ENCODE data around the gene TSPAN6. TPM values are rescaled to one million over a fixed set of nuclear protein-coding genes. Genes with fewer than 3 reads are reported as not detected.
A peak's percentile ranks its signal among the peaks of the same experiment; 100 is the strongest.

Gene TSPAN6
- total RNA-seq, 1 donor from 2014 or later: 49.7 TPM

DNA sequence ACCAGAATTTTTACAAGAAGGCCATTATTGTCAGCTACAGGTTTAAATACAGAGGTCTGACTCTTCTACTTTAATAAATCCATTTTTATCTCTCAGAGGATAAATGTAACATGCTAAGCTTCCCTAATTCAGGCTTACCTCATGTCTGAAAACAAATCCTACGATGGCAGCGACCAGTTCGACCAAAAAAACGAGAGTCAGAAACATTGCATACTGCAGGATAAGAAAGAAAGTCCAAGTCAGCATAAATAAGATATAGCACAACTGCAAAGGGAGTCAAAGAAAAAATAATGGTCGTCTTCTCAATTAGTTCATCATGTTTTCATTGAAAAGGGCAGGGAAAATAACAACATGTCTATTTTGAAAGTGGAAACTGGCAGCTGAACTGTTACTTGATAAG, 1.6 kb downstream of the TSPAN6 start:
- FAIRE-seq: peak; percentile 54
- TF ChIP-seq EZH2 (IDR thresholded peaks at IDR 0.05; ENCODE audit: insufficient read depth, low read length): no peak

GRCh38 chrX:100625985-100626491, 10.6 kb downstream of the TSPAN6 start:
- Histone ChIP-seq H3K9me3 (ENCODE audit: insufficient read depth, low read depth, low read length) (no peaks in the 10 kb centered on the region), H3K27me3 (ENCODE audit: insufficient read depth, low read length) (no peaks in the 10 kb centered on the region), H3K9ac (ENCODE audit: low read length) (no peak overlapping the region), H3K4me1 (ENCODE audit: insufficient read depth, low read length) (no peaks in the 10 kb centered on the region), H4K20me1 (ENCODE audit: insufficient read depth, low read length) (no peaks in the 10 kb centered on the region), H3K79me2 (ENCODE audit: insufficient read depth, low read length) (no peaks in the 10 kb centered on the region), H3K4me2 (ENCODE audit: low read length) (no peak overlapping the region), H3K27ac (ENCODE audit: low read depth, low read length) (no peak overlapping the region), H3K36me3 (ENCODE audit: insufficient read depth, low read length) (no peaks in the 10 kb centered on the region), H2AFZ (ENCODE audit: low read depth, low read length) (no peak overlapping the region), H3K4me3 (ENCODE audit: insufficient read depth, low read depth, low read length) (no peak overlapping the region)
- peak; percentile 96 for FAIRE-seq
- H3K9me3 Mint-ChIP-seq (ENCODE audit: unreplicated experiment): peaks cover 1% of the 10 kb centered on the region
- no peaks in the 10 kb centered on the region for H3K27me3 Mint-ChIP-seq (ENCODE audit: low read depth, unreplicated experiment)
- H3K27ac Mint-ChIP-seq (ENCODE audit: unreplicated experiment): no peak overlapping the region
- TF ChIP-seq, protein P1, sequence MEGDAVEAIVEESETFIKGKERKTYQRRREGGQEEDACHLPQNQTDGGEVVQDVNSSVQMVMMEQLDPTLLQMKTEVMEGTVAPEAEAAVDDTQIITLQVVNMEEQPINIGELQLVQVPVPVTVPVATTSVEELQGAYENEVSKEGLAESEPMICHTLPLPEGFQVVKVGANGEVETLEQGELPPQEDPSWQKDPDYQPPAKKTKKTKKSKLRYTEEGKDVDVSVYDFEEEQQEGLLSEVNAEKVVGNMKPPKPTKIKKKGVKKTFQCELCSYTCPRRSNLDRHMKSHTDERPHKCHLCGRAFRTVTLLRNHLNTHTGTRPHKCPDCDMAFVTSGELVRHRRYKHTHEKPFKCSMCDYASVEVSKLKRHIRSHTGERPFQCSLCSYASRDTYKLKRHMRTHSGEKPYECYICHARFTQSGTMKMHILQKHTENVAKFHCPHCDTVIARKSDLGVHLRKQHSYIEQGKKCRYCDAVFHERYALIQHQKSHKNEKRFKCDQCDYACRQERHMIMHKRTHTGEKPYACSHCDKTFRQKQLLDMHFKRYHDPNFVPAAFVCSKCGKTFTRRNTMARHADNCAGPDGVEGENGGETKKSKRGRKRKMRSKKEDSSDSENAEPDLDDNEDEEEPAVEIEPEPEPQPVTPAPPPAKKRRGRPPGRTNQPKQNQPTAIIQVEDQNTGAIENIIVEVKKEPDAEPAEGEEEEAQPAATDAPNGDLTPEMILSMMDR (IDR thresholded peaks at IDR 0.05; ENCODE audit: insufficient read depth, low read depth, low read length): no peak
- no peak for TF ChIP-seq EZH2 (IDR thresholded peaks at IDR 0.05; ENCODE audit: insufficient read depth, low read length)
- peaks cover 6% of the 10 kb centered on the region for H3K4me1 Mint-ChIP-seq (ENCODE audit: low read depth, unreplicated experiment)
- no peak overlapping the region for H3K4me3 Mint-ChIP-seq (ENCODE audit: unreplicated experiment)
- peak; percentile 39 for DNase-seq (ENCODE audit: low read depth)
- H3K36me3 Mint-ChIP-seq (ENCODE audit: low read depth, unreplicated experiment): no peaks in the 10 kb centered on the region

More for the DNA sequence above, 1.6 kb downstream of the TSPAN6 start:
- H3K36me3 Mint-ChIP-seq (ENCODE audit: low read depth, unreplicated experiment): no peaks in the 10 kb centered on the region
- peaks cover 1% of the 10 kb centered on the region for H3K4me1 Mint-ChIP-seq (ENCODE audit: low read depth, unreplicated experiment)
- Histone ChIP-seq H3K4me3 (ENCODE audit: insufficient read depth, low read depth, low read length) (no peak overlapping the region), H3K27me3 (ENCODE audit: insufficient read depth, low read length) (no peaks in the 10 kb centered on the region), H4K20me1 (ENCODE audit: insufficient read depth, low read length) (no peaks in the 10 kb centered on the region), H3K9me3 (ENCODE audit: insufficient read depth, low read depth, low read length) (no peaks in the 10 kb centered on the region), H2AFZ (ENCODE audit: low read depth, low read length) (no peak overlapping the region), H3K9ac (ENCODE audit: low read length) (peak overlapping the region; percentile 93), H3K4me2 (ENCODE audit: low read length) (peak overlapping the region; percentile 94), H3K79me2 (ENCODE audit: insufficient read depth, low read length) (peaks cover 4% of the 10 kb centered on the region), H3K27ac (ENCODE audit: low read depth, low read length) (no peak overlapping the region), H3K36me3 (ENCODE audit: insufficient read depth, low read length) (peaks cover 7% of the 10 kb centered on the region), H3K4me1 (ENCODE audit: insufficient read depth, low read length) (no peaks in the 10 kb centered on the region)
- no peaks in the 10 kb centered on the region for H3K27me3 Mint-ChIP-seq (ENCODE audit: low read depth, unreplicated experiment)
- DNase-seq (ENCODE audit: low read depth): no peak
- peak overlapping the region; percentile 94 for H3K4me3 Mint-ChIP-seq (ENCODE audit: unreplicated experiment)
- H3K27ac Mint-ChIP-seq (ENCODE audit: unreplicated experiment): no peak overlapping the region
- no peaks in the 10 kb centered on the region for H3K9me3 Mint-ChIP-seq (ENCODE audit: unreplicated experiment)

GRCh38 chrX:100623001-100623400, 13.6 kb downstream of the TSPAN6 start:
- H4K20me1 ChIP-seq (ENCODE audit: insufficient read depth, low read length): no peaks in the 10 kb centered on the region
- H3K27me3 ChIP-seq (ENCODE audit: insufficient read depth, low read length): no peaks in the 10 kb centered on the region
- H3K9me3 Mint-ChIP-seq (ENCODE audit: unreplicated experiment): peaks cover 1% of the 10 kb centered on the region
- no peaks in the 10 kb centered on the region for H3K79me2 ChIP-seq (ENCODE audit: insufficient read depth, low read length)
- TF ChIP-seq, protein P1 (IDR thresholded peaks at IDR 0.05; ENCODE audit: insufficient read depth, low read depth, low read length): no peak
- TF ChIP-seq EZH2 (IDR thresholded peaks at IDR 0.05; ENCODE audit: insufficient read depth, low read length): no peak
- H3K27me3 Mint-ChIP-seq (ENCODE audit: low read depth, unreplicated experiment): no peaks in the 10 kb centered on the region
- H3K4me1 ChIP-seq (ENCODE audit: insufficient read depth, low read length): no peaks in the 10 kb centered on the region
- peaks cover 6% of the 10 kb centered on the region for H3K4me1 Mint-ChIP-seq (ENCODE audit: low read depth, unreplicated experiment)
- no peak overlapping the region for H3K4me2 ChIP-seq (ENCODE audit: low read length)
- no peak overlapping the region for H3K4me3 ChIP-seq (ENCODE audit: insufficient read depth, low read depth, low read length)
- H2AFZ ChIP-seq (ENCODE audit: low read depth, low read length): no peak overlapping the region
- no peak overlapping the region for H3K9ac ChIP-seq (ENCODE audit: low read length)
- no peak overlapping the region for H3K27ac ChIP-seq (ENCODE audit: low read depth, low read length)
- no peaks in the 10 kb centered on the region for H3K36me3 Mint-ChIP-seq (ENCODE audit: low read depth, unreplicated experiment)
- no peaks in the 10 kb centered on the region for H3K9me3 ChIP-seq (ENCODE audit: insufficient read depth, low read depth, low read length)
- no peak overlapping the region for H3K4me3 Mint-ChIP-seq (ENCODE audit: unreplicated experiment)
- no peak overlapping the region for H3K27ac Mint-ChIP-seq (ENCODE audit: unreplicated experiment)
- H3K36me3 ChIP-seq (ENCODE audit: insufficient read depth, low read length): no peaks in the 10 kb centered on the region
- FAIRE-seq (no peak), DNase-seq (ENCODE audit: low read depth) (no peak)
